H1 (cell line): ENCODE results near the gene ZNF260. TPM values are rescaled to one million over a fixed set of nuclear protein-coding genes. Genes with fewer than 3 reads are reported as not detected.

Experiments used
- EGR1 ChIP-seq: IDR thresholded peaks from 2 replicates; pipeline ENCODE4 v1.6.1; 2011; ENCODE audit warnings: low read depth, low read length, borderline replicate concordance
- EP300 ChIP-seq, 2 experiments: IDR thresholded peaks; 1 replicate in 1 of 2; 2 replicates in 1 of 2; pipeline ENCODE4 v1.6.1; 2011 to 2012; ENCODE audit warnings: low read depth in 2 of 2, low read length in 2 of 2, mild to moderate bottlenecking in 2 of 2, borderline replicate concordance in 1 of 2, inconsistent platforms in 1 of 2, moderate library complexity in 1 of 2
- FOSL1 ChIP-seq: IDR thresholded peaks from 2 replicates; pipeline ENCODE4 v1.6.1; 2011; ENCODE audit warnings: mild to moderate bottlenecking, low read depth, low read length, moderate library complexity; ENCODE audit not compliant: insufficient read depth
- KDM4A ChIP-seq: IDR thresholded peaks from one replicate; pipeline ENCODE4 v1.7.1; 2012; ENCODE audit warnings: low read depth, mild to moderate bottlenecking, moderate library complexity, low read length, inconsistent platforms; ENCODE audit not compliant: severe bottlenecking
- PHF8 ChIP-seq: fragments of 200-600 bp; sonication (generic); conservative IDR thresholded peaks from 2 replicates; pipeline ENCODE4 v1.7.1; 2012; ENCODE audit warnings: low read depth, mild to moderate bottlenecking, inconsistent platforms, low read length, moderate library complexity
- SAP30 ChIP-seq: fragments of 300-600 bp; sonication (generic); IDR thresholded peaks from 2 replicates; pipeline ENCODE4 v1.7.1; 2012; ENCODE audit warnings: low read length, moderate library complexity, mild to moderate bottlenecking, inconsistent platforms; ENCODE audit not compliant: insufficient read depth, insufficient replicate concordance
- SP2 ChIP-seq: IDR thresholded peaks from 2 replicates; pipeline ENCODE4 v1.6.1; 2012; ENCODE audit warnings: mild to moderate bottlenecking, low read length, inconsistent platforms
- SP4 ChIP-seq: IDR thresholded peaks from 2 replicates; pipeline ENCODE4 v1.6.1; 2012; ENCODE audit warnings: low read length, inconsistent platforms
- SRF ChIP-seq: IDR thresholded peaks from 2 replicates; pipeline ENCODE4 v1.6.1; 2011; ENCODE audit warnings: mild to moderate bottlenecking, low read depth, low read length, moderate library complexity
- polyA plus RNA-seq, 7 experiments: library from polyadenylated mRNA; depleted of rRNA in 3 of 7; stranded (reverse) in 5 of 7; unstranded in 2 of 7; fragments of >200 nt in 5 of 7; fragments of 200-250 nt in 2 of 7; gene quantifications; 1 replicate in 5 of 7; 2 replicates in 1 of 7; 4 replicates in 1 of 7; pipeline versions ENCODE4 v1.2.1 to v1.2.3, GENCODE V29; 2011 to 2013; ENCODE audit warnings: missing spikeins in 2 of 7, mixed read lengths in 2 of 7
- total RNA-seq: library from RNA; stranded (reverse); fragmentation: NEBNext Ultra II Directional; extraction: Animal tissue kit (Norgen Biotek cat#: 25700); gene quantifications from 2 replicates; pipeline ENCODE4 v1.2.1, GENCODE V29; 2021
- TF ChIP-seq, protein P1 (sequence below): fragments of 300-600 bp; sonication (generic); IDR thresholded peaks from 2 replicates; pipeline ENCODE4 v1.7.1; 2012; ENCODE audit warnings: low read length, moderate library complexity, mild to moderate bottlenecking, inconsistent platforms; ENCODE audit not compliant: insufficient replicate concordance
- TF ChIP-seq, protein P2 (sequence below): IDR thresholded peaks from 2 replicates; pipeline ENCODE4 v1.6.1; 2012; ENCODE audit warnings: inconsistent platforms

Gene ZNF260
- total and polyA plus RNA-seq, 2 of the 8 experiments (the other 6 are each of a cell fraction or from before 2014, with no cell fraction given), result 5.5 to 30.7 TPM

DNA sequence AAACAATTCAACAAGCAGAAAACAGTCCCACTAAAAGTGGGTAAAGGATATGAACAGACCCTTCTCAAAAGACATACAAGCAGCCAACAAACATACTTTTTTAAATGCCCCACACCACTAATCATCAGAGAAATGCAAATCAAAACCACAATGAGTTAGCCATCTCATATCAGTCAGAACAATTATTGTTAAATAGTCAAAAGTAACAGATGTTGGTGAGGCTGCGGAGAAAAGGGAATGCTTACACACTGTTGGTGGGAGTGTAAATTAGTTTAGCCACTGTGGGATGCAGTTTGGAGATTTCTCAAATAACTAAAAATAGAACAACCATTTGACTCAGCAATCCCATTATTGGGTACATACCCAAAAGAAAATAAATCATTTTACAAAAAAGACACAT lies 36.3 kb upstream of the ZNF260 start (continued):
- TF ChIP-seq, protein P1, sequence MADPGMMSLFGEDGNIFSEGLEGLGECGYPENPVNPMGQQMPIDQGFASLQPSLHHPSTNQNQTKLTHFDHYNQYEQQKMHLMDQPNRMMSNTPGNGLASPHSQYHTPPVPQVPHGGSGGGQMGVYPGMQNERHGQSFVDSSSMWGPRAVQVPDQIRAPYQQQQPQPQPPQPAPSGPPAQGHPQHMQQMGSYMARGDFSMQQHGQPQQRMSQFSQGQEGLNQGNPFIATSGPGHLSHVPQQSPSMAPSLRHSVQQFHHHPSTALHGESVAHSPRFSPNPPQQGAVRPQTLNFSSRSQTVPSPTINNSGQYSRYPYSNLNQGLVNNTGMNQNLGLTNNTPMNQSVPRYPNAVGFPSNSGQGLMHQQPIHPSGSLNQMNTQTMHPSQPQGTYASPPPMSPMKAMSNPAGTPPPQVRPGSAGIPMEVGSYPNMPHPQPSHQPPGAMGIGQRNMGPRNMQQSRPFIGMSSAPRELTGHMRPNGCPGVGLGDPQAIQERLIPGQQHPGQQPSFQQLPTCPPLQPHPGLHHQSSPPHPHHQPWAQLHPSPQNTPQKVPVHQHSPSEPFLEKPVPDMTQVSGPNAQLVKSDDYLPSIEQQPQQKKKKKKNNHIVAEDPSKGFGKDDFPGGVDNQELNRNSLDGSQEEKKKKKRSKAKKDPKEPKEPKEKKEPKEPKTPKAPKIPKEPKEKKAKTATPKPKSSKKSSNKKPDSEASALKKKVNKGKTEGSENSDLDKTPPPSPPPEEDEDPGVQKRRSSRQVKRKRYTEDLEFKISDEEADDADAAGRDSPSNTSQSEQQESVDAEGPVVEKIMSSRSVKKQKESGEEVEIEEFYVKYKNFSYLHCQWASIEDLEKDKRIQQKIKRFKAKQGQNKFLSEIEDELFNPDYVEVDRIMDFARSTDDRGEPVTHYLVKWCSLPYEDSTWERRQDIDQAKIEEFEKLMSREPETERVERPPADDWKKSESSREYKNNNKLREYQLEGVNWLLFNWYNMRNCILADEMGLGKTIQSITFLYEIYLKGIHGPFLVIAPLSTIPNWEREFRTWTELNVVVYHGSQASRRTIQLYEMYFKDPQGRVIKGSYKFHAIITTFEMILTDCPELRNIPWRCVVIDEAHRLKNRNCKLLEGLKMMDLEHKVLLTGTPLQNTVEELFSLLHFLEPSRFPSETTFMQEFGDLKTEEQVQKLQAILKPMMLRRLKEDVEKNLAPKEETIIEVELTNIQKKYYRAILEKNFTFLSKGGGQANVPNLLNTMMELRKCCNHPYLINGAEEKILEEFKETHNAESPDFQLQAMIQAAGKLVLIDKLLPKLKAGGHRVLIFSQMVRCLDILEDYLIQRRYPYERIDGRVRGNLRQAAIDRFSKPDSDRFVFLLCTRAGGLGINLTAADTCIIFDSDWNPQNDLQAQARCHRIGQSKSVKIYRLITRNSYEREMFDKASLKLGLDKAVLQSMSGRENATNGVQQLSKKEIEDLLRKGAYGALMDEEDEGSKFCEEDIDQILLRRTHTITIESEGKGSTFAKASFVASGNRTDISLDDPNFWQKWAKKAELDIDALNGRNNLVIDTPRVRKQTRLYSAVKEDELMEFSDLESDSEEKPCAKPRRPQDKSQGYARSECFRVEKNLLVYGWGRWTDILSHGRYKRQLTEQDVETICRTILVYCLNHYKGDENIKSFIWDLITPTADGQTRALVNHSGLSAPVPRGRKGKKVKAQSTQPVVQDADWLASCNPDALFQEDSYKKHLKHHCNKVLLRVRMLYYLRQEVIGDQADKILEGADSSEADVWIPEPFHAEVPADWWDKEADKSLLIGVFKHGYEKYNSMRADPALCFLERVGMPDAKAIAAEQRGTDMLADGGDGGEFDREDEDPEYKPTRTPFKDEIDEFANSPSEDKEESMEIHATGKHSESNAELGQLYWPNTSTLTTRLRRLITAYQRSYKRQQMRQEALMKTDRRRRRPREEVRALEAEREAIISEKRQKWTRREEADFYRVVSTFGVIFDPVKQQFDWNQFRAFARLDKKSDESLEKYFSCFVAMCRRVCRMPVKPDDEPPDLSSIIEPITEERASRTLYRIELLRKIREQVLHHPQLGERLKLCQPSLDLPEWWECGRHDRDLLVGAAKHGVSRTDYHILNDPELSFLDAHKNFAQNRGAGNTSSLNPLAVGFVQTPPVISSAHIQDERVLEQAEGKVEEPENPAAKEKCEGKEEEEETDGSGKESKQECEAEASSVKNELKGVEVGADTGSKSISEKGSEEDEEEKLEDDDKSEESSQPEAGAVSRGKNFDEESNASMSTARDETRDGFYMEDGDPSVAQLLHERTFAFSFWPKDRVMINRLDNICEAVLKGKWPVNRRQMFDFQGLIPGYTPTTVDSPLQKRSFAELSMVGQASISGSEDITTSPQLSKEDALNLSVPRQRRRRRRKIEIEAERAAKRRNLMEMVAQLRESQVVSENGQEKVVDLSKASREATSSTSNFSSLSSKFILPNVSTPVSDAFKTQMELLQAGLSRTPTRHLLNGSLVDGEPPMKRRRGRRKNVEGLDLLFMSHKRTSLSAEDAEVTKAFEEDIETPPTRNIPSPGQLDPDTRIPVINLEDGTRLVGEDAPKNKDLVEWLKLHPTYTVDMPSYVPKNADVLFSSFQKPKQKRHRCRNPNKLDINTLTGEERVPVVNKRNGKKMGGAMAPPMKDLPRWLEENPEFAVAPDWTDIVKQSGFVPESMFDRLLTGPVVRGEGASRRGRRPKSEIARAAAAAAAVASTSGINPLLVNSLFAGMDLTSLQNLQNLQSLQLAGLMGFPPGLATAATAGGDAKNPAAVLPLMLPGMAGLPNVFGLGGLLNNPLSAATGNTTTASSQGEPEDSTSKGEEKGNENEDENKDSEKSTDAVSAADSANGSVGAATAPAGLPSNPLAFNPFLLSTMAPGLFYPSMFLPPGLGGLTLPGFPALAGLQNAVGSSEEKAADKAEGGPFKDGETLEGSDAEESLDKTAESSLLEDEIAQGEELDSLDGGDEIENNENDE, result no peak
- TF ChIP-seq FOSL1 (no peak), SP2 (no peak), SAP30 (no peak), SRF (no peak), SP4 (no peak), EGR1 (no peak), EP300 (IDR thresholded peaks at IDR 0.05; ENCODE audit: borderline replicate concordance in 1 of 2, low read depth in 2 of 2, low read length in 2 of 2) (no peak), KDM4A (no peak), PHF8 (no peak)
- TF ChIP-seq, protein P2, sequence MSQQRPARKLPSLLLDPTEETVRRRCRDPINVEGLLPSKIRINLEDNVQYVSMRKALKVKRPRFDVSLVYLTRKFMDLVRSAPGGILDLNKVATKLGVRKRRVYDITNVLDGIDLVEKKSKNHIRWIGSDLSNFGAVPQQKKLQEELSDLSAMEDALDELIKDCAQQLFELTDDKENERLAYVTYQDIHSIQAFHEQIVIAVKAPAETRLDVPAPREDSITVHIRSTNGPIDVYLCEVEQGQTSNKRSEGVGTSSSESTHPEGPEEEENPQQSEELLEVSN, result no peak
